A549 treated with GW870086 at 1 μM for 4 hours (cell line): ENCODE data around the gene CASP5. TPM values are rescaled to one million over a fixed set of nuclear protein-coding genes. Genes with fewer than 3 reads are reported as not detected.

Source experiments
- total RNA-seq: library from RNA; stranded (reverse); fragments of 200-300 nt; extraction: Qiagen RNA extraction; gene quantifications from 5 replicates; pipeline ENCODE4 v1.2.3, GENCODE V29; 2022; ENCODE audit warnings: low read depth

Gene CASP5
- total RNA-seq: not detected in 5 replicates

GRCh38 chr11:105023003-105023402, at the start of gene CASP5:
Gene CASP5, minus strand, starts transcription at chr11:105023168. Its CDS starts 32 bp downstream, at chr11:105023136.

GRCh38 chr11:105044557-105045524, 21.9 kb upstream of the CASP5 start, which contains the start of gene CARD16:
Gene CARD16, minus strand, starts transcription at chr11:105045335. Its CDS starts 38 bp downstream, at chr11:105045297.

DNA sequence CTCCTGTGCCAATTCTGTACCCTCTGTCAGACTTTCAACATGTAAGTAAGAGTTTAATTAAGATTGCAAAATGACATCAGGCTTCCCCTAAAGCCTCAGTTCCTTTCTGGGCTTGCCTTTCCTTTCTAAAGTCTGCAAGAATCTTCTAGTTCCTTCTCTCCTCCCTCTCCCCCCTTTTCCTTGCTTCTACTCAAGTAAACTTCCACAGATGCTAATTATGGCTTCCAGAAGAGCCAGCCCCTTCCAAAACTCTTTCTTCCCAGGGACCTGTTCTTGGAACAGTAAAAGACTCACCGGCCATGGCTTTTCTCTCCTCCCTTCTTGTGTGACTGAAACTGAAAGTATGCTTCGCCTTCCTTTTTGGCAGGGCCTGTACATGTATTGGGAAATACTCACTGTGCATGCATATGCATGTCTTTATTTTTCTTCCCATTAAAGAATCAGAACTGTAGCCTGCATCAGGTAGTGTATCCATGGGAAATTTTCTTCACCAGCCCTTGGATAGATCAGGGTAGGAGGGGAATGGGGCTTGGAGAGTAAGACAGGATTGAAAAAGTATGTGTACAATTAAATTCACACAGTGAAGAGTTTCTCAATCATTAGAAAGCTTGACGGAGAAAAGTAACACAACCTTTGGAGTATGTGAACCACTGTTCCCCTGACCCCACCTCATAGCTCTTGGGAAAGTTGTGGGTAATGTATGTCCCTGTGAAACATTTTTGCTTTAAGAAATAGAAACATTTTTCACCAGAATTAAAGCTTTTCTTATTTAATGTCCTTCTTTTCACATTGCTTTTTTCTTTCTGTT, 12.0 kb upstream of the CASP5 start, which contains the start of gene CASP1:
Gene CASP1, minus strand, starts transcription at position 332 of the 808 bp plus-strand sequence. Its CDS starts 31 bp downstream, at position 301.

DNA sequence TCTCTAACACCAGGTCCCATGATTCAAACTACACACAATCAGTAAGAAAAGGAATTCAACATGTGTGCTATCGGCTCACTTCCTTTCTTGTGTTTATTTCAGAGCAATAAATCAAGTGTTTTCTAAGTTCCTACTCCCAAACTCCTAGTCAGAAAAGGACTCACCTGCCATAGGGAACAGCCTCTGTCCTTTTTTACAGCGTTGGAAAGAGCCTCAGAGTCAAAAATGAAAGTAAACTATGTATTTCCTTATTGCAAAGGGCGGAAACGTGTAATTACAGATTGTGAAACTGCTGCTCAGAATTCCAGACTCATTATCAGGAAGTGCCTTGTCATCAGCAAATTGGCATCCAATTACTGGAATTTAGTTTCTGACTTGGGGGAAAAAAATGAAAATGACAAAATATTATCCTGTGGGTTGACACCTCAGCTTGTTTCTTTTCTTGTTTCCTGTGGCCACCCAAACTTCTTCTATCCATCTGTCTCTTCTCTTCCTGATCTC, 54.6 kb downstream of the CASP5 start, which contains the start of gene CASP4:
Gene CASP4, minus strand, starts transcription at position 220 of the 501 bp plus-strand sequence. Its CDS starts 49 bp downstream, at position 171.

Other genes with a start within 250 kb of the CASP5 start
- gene CASP12, start 124.7 kb downstream of the CASP5 start, total RNA-seq: not detected in 5 replicates
- 4.4 to 6.6 TPM (median 5.0 TPM) in 5 replicates for gene CASP4, start 54.6 kb downstream of the CASP5 start, total RNA-seq
- 0.11 to 0.56 TPM (median 0.29 TPM) in 4 of 5 replicates, not detected in the other for gene CASP1, start 12.0 kb upstream of the CASP5 start, total RNA-seq
- not detected in 5 replicates for gene CARD16, start 22.2 kb upstream of the CASP5 start, total RNA-seq
- not detected in 5 replicates for gene CARD18, start 116.6 kb upstream of the CASP5 start, total RNA-seq